Stimulated activated CD4-positive, alpha-beta T cell treated with anti-CD3 and anti-CD28 coated beads, Interleukin-12 subunit alpha, Interleukin-12 subunit beta, amount 100 ng/mL, for 24 hours (primary cell): ENCODE data around the gene AXL.
"Not testable (repeated sequence)": the region's sequence is repeated elsewhere in the genome, so short reads cannot be mapped to it uniquely, and the experiment has no call there.

Experiments
- DNase-seq, 2 experiments: peaks; one replicate each; pipeline ENCODE4 v3.0.0-alpha.2; 2020; ENCODE audit warnings: low read depth in 2 of 2

Gene AXL

GRCh38 chr19:41206926-41207750 is 11.9 kb upstream of the AXL start:
- DNase-seq: no peak

GRCh38 chr19:41214161-41214560 is 4.9 kb upstream of the AXL start:
- DNase-seq: no peak

DNA sequence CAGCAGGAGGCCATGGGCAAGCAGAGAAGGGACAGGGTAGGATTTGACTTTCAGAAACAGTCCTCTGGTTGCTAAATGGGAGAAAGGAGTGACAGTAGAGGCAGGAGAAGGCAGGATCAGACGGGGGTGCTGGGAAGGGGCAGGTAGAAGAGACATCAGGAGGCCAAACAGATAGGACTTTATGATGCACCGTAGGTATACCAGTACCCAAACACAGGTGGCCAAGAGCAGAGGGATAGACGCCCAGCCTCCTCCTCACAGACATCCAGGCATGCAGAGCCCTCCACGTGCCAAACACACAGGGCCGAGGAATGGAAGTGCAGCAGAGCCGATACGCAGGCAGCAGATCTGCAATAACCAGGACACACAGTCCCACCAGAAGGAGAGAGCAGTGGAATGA is 1.3 kb upstream of the AXL start:
- no peak for DNase-seq

- no peak for DNase-seq
Measured at GRCh38 chr19:41218249-41218614, 791 bp upstream of the AXL start.

DNA sequence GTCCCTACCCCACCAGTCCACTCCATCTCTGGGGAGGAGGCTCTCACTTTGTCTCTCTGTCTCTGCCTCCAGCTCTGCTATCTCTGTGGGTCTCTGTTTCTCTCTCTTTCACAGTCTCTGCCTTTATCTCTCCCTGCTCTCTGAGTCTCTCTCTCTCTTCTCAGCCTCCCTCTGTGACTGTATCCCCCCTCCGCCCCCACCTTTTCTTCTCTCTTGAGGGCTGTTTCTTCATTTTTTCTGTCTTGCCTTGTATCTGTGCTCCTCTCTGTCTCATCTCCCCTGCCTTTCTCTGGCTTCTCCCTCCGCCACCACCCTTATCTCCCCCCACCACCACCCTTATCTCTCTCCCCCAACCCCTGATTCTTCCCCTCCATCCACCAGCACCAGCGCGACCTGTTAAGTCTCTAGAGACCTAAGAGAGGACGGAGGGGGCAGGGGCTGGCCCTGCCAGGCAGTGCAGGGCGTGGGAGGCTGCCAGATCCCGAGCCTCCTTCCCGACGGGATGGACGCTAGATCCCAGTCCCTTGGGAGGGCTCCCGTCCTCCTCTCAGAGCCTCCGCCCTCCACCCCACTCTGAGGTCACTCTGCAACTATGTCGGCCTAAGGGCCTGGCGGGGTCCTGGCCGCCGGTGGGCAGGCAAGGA is 1.0 kb downstream of the AXL start:
- DNase-seq: no peak

DNA sequence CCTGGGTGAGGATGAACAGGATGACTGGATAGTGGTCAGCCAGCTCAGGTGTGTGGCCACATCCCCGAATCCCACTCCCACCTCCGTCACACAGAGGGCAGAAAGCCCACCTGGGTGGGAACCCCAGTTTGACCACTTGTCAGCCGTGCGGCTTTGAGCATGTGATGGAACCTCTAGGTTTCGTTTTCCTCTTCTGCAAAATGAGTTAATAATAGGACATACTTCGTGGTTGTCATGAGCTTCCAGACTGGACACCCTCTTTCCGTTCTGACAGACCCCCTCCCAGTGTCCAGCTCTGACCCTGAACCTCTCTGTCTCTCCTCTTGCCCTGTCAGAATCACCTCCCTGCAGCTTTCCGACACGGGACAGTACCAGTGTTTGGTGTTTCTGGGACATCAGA is 1.8 kb downstream of the AXL start:
- DNase-seq: no peak

DNA sequence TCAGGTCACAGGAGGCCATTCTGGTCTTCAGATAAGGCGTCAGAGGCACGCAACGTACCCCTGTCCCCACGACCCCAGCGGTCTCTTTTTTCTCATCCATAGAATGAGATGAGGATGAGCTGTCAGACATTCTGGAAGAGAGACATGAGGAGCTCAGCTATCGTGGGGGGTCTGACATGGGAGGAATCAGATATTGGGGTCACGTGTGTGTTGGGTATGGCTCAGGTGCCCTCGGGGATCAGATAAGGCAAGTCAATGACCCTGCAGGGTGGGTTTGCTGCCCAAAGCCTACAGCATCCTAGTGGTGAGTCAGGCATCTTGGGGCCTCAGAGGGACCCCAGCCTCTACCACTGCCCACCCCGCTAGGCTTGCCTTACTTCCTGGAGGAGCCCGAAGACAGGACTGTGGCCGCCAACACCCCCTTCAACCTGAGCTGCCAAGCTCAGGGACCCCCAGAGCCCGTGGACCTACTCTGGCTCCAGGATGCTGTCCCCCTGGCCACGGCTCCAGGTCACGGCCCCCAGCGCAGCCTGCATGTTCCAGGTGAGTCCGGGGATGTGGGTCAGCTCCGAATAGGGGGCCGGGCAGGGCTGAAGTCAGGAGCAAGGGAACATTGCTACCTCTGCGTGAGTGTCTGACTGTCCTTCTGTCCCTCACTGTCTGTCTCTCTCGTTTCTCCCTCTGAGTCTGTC is 2.6 kb downstream of the AXL start:
- no peak for DNase-seq

GRCh38 chr19:41222240-41222639 is 3.2 kb downstream of the AXL start:
- DNase-seq: no peak

DNA sequence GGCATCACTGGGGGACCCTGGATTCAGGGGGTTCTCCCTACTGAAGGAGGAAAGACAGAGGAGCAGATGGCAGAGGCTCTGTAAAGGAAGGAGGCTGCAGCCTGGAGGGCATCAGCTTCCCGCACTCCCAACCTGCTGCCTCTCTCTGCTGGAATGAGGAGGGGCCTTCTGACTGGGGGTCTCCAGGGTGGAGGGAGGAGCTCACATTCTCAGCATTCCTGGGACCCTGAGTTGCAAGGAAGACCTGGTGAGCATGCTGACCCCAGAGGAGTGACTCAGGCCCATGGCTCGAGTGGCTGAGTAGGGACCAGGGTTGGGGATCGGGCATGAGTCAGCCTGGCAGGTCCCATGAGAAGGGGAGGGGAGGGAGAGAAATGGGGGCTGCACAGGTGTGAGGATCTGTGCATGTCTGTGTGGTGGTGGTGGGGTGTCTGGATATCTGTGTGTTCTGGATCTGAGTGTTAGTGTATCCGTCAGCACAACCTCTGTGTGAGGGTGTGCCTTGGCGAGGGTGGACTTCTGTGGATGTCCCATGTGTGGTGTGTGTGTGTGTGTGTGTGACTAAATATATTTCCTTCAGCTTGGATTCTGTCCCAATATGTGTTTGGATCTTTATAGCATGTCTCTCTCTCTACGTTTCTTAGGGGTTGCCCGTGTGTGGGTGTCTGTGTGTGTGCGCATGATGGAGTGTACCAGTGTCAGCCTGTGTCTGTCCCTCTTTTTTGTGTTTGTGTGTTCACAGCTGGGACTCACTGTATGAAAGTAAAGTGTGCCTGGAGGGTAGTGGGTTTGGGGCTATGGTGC is 4.6 kb downstream of the AXL start:
- DNase-seq: no peak

- no peak for DNase-seq
Measured at GRCh38 chr19:41224632-41225031, 5.6 kb downstream of the AXL start.

- DNase-seq: peak; percentile 19 to 30
Measured at GRCh38 chr19:41225238-41226052, 6.4 kb downstream of the AXL start.

- peak in 1 of 2 experiments; percentile 29 for DNase-seq
Measured at GRCh38 chr19:41226053-41226873, 7.2 kb downstream of the AXL start.

DNA sequence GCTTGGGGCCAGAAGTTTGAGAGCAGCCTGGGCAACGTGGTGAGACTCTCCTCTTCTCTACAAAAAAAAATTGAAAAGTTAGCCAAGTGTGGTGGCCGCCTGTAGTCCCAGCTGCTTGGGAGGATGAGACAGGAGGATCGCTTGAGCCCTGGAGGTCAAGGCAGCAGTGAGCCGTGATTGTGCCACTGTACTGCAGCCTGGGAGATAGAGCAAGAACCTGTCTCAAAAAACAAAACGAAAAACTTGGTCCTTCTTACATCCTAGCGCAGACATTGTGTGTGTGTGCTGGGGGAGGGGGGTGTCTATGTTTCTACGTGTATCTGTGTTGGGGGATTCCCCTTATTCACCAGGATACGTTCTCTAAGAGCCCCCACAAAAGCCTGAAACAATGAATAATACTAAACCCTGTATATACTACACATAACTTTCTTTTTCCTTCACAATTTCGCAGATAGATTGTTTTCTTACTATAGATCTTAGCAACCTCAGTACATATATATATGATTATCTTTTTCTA is 7.9 kb downstream of the AXL start:
- no peak for DNase-seq

DNA sequence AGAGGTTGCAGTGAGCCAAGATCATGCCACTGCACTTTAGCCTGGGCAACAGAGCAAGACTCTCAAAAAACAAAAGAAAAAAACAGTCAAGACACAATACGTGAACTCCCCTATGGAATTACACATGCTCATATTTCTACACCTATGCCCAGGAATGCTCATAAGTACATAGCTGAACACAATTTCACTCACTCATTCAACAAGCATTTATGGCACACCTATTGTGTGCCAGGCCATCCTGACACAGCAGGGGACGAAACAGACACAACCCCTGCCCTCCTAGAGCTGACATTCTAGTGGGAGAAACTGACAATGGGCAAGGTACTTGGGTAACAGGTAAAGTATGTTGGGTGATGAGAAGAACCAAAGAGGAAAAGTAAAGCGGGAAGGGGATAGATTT is 9.5 kb downstream of the AXL start:
- no peak for DNase-seq

DNA sequence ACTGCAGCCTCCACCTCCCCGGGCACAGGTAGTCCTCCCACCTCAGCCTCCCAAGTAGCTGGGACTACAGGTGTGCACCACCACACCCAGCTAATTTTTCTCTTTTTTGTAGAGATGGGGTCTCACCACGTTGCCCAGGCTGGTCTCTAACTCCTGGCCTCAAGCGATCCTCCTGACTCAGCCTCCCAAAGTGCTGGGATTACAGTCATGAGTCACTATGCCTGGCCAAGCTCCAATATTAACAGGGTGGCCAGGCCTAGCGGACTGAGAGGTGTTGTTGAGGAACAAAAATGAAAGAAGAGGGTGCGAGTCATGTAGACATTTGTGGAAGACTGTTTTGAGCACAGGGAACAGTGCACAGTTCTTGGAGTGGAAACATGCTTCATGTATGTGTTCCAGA is 10.3 kb downstream of the AXL start:
- not testable (repeated sequence) for DNase-seq

- no peak for DNase-seq
Measured at GRCh38 chr19:41230067-41230857, 11.2 kb downstream of the AXL start.

DNA sequence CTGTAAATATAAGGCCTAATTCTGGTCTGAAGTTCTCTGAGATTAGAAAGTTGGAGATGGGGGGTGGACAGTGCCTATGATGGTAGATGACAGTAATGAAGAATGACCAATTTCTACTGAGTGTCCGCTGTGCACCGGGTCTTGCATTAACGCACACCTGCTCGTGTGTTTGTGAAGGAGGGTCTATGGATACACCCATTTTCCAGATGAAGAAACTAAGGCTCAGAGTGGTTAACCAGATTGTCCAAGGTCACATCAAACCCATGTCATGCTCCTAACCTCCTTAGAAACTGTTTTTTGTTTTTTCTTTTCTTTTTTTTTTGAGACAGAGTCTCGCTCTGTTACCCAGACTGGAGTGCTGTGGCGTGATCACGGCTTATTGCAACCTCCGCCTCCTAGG is 13.7 kb downstream of the AXL start:
- no peak for DNase-seq

- no peak for DNase-seq
Measured at GRCh38 chr19:41233748-41234240, 14.8 kb downstream of the AXL start.

DNA sequence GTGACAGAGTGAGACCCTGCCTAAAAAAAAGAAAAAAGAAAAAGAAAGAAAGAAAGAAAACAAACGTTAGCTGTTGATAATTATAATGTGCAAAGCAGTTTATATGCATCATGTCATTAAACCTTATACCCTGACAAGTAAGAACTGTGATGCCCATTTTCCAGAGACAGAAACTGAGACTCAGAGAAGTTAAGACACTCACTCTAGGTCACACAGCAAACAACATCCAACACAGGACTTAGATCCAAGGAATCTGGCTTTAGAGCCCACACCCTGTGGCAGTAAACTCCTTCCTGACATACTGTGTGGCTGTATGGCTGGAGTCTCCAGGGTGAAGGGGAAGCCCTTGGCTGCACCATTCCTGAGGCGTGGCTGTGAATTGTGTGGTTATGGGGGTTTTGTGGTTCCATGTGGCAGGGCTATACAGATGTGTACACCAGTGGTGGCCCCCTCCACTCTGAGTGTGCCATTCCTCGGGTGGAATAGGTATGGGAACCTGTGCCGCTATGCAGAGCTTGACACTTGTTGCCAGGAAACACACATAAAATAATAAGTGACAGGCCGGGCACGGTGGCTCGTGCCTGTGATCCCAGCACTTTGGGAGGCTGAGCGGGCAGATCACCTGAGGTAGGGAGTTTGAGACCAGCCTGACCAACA is 15.6 kb downstream of the AXL start:
- no peak for DNase-seq
